A549 (cell line): ENCODE data around the gene NR1D1. TPM values are rescaled to one million over a fixed set of nuclear protein-coding genes. Genes with fewer than 3 reads are reported as not detected.

Experiments used
- ATAC-seq, 2 experiments: fragments of 200-7000 bp in 1 of 2; fragments of >200 bp in 1 of 2; cut with Nextera tagmentation in 1 of 2; cut with Tn5 transposase in 1 of 2; 3 replicates each; pipeline versions ENCODE4 v1.8.0 to v1.9.1; 2018 to 2020; ENCODE audit warnings: mild to moderate bottlenecking in 1 of 2, moderate library complexity in 1 of 2
- CTCF ChIA-PET: fragments of 300-600 bp; sonication (Branson Sonifier 250); formaldehyde crosslinking; extraction: SDS; loops from one replicate; lab custom pipeline; 2021; ENCODE audit warnings: antibody characterized with exemption, inconsistent platforms; lab: Yijun Ruan, JAX
- POLR2A ChIA-PET: fragments of 350-600 bp; formaldehyde crosslinking; extraction: SDS; loops from one replicate; lab custom pipeline; 2021; ENCODE audit warnings: antibody characterized with exemption, inconsistent platforms; lab: Yijun Ruan, JAX
- DNase-seq, 2 experiments: peaks; one replicate each; pipeline versions ENCODE4 v3.0.0 to v3.0.0-alpha.2; 2011 to 2016; ENCODE audit warnings: low read depth in 1 of 2, low spot score in 1 of 2
- FAIRE-seq: peaks from 2 replicates; lab custom pipeline; 2011; peaks lifted over from hg19 to GRCh38; lab: Jason Lieb, UNC
- H3K27ac ChIP-seq, 2 experiments: fragments of >200 bp; sonication (Bioruptor Twin); formaldehyde crosslinking; 3 replicates each; pipeline ENCODE4 v1.5.1; 2016 to 2017
- H3K4me1 ChIP-seq: fragments of >200 bp; sonication (Bioruptor Twin); formaldehyde crosslinking; 3 replicates; pipeline ENCODE4 v1.6.1; 2016
- H3K4me2 ChIP-seq: fragments of >200 bp; sonication (Bioruptor Twin); formaldehyde crosslinking; 3 replicates; pipeline ENCODE4 v1.6.1; 2016
- H3K4me3 ChIP-seq: fragments of >200 bp; sonication (Bioruptor Twin); formaldehyde crosslinking; 3 replicates; pipeline ENCODE4 v1.5.1; 2016
- H3K9me3 ChIP-seq: fragments of >200 bp; sonication (Bioruptor Twin); formaldehyde crosslinking; 3 replicates; pipeline ENCODE4 v1.6.1; 2016
- ATOH8 ChIP-seq: fragments of 250-450 bp; sonication (Bioruptor Pico); IDR thresholded peaks from 2 replicates; pipeline ENCODE4 v1.5.0; 2020; ENCODE audit warnings: low read depth, mild to moderate bottlenecking, moderate library complexity
- BCL3 ChIP-seq: fragments of >200 bp; sonication (Bioruptor Twin); formaldehyde crosslinking; IDR thresholded peaks from 3 replicates; pipeline ENCODE4 v1.6.1; 2016
- BHLHE40 ChIP-seq: IDR thresholded peaks from 2 replicates; pipeline ENCODE4 v1.6.1; 2012; ENCODE audit warnings: low read depth, low read length, inconsistent platforms
- CBX2 ChIP-seq: fragments of 200-600 bp; sonication (generic); IDR thresholded peaks from 2 replicates; pipeline ENCODE4 v1.6.1; 2016; ENCODE audit warnings: low read depth, mild to moderate bottlenecking, borderline replicate concordance
- CBX8 ChIP-seq: fragments of 200-600 bp; sonication (generic); IDR thresholded peaks from 2 replicates; pipeline ENCODE4 v1.6.1; 2016
- CHD4 ChIP-seq: fragments of 200-600 bp; sonication (generic); IDR thresholded peaks from 2 replicates; pipeline ENCODE4 v1.6.1; 2016; ENCODE audit warnings: antibody characterized with exemption, mild to moderate bottlenecking, borderline replicate concordance
- EHF ChIP-seq: fragments of 250-450 bp; sonication (Bioruptor Pico); IDR thresholded peaks from 2 replicates; pipeline ENCODE4 v1.5.0; 2020; ENCODE audit warnings: mild to moderate bottlenecking
- ELK1 ChIP-seq: fragments of 150-350 bp; IDR thresholded peaks from 2 replicates; pipeline ENCODE4 v1.6.1; 2014; ENCODE audit warnings: low read depth, mild to moderate bottlenecking, low read length
- EP300 ChIP-seq, 2 experiments: fragments of >200 bp; sonication (Bioruptor Twin); formaldehyde crosslinking; IDR thresholded peaks; 2 replicates in 1 of 2; 3 replicates in 1 of 2; pipeline ENCODE4 v1.6.1; 2016 to 2017
- FOSB ChIP-seq: fragments of 250-450 bp; sonication (Bioruptor Pico); IDR thresholded peaks from 2 replicates; pipeline ENCODE4 v1.5.0; 2020; ENCODE audit warnings: mild to moderate bottlenecking, moderate library complexity
- FOSL2 ChIP-seq, 2 experiments: fragments of 450-650 bp in 1 of 2; fragments of >200 bp in 1 of 2; sonication (Bioruptor Twin) in 1 of 2; formaldehyde crosslinking; IDR thresholded peaks; 2 replicates each; pipeline versions ENCODE4 v1.5.0 to v1.6.1; 2016 to 2020; ENCODE audit warnings: mild to moderate bottlenecking in 1 of 2, moderate library complexity in 1 of 2
- FOXS1 ChIP-seq: fragments of 250-450 bp; sonication (Bioruptor Pico); IDR thresholded peaks from 2 replicates; pipeline ENCODE4 v1.5.0; 2020; ENCODE audit warnings: mild to moderate bottlenecking, moderate library complexity
- HEYL ChIP-seq: fragments of 250-450 bp; sonication (Bioruptor Pico); IDR thresholded peaks from 2 replicates; pipeline ENCODE4 v1.8.0; 2021; ENCODE audit warnings: mild to moderate bottlenecking, moderate library complexity
- HOXB13 ChIP-seq: fragments of 250-450 bp; sonication (Bioruptor Pico); IDR thresholded peaks from 2 replicates; pipeline ENCODE4 v1.5.0; 2020; ENCODE audit warnings: low read depth, mild to moderate bottlenecking, moderate library complexity
- HOXB5 ChIP-seq: fragments of 250-450 bp; sonication (Bioruptor Pico); IDR thresholded peaks from 2 replicates; pipeline ENCODE4 v1.5.0; 2020; ENCODE audit warnings: mild to moderate bottlenecking, moderate library complexity
- MAFK ChIP-seq: fragments of 450-650 bp; IDR thresholded peaks from 2 replicates; pipeline ENCODE4 v1.6.1; 2014; ENCODE audit not compliant: partially characterized antibody
- MAZ ChIP-seq: fragments of 150-350 bp; IDR thresholded peaks from 2 replicates; pipeline ENCODE4 v1.6.1; 2014; ENCODE audit warnings: antibody characterized with exemption, low read depth, low read length, borderline replicate concordance
- MYC ChIP-seq: IDR thresholded peaks from 2 replicates; pipeline ENCODE4 v1.6.1; 2012; ENCODE audit warnings: mild to moderate bottlenecking, inconsistent platforms, low read length, improper control_type of control experiment, borderline replicate concordance
- NPAS2 ChIP-seq: fragments of 250-450 bp; sonication (Bioruptor Pico); IDR thresholded peaks from 2 replicates; pipeline ENCODE4 v1.8.0; 2022; ENCODE audit warnings: mild to moderate bottlenecking, moderate library complexity, borderline replicate concordance
- NR3C1 ChIP-seq: fragments of >200 bp; sonication (Bioruptor Twin); formaldehyde crosslinking; IDR thresholded peaks from 3 replicates; pipeline ENCODE4 v1.6.1; 2017
- REST ChIP-seq: fragments of 200-600 bp; sonication (generic); IDR thresholded peaks from 2 replicates; pipeline ENCODE4 v1.6.1; 2016; ENCODE audit warnings: antibody characterized with exemption, mild to moderate bottlenecking, moderate library complexity
- ZFP36 ChIP-seq: fragments of 450-650 bp; IDR thresholded peaks from 2 replicates; pipeline ENCODE4 v1.6.1; 2014; ENCODE audit warnings: borderline replicate concordance; ENCODE audit not compliant: partially characterized antibody
- ZNF302 ChIP-seq: fragments of 250-450 bp; sonication (Bioruptor Pico); IDR thresholded peaks from 2 replicates; pipeline ENCODE4 v1.9.0; 2021; ENCODE audit warnings: inconsistent platforms, mild to moderate bottlenecking, moderate library complexity
- ZSCAN20 ChIP-seq: fragments of 250-450 bp; sonication (Bioruptor Pico); IDR thresholded peaks from 2 replicates; pipeline ENCODE4 v1.8.0; 2022; ENCODE audit warnings: mild to moderate bottlenecking, moderate library complexity
- WGBS: methylation state at CpG from one replicate; pipeline ENCODE4 v1.1.6; 2017; ENCODE audit errors: missing lambda C conversion rate; 5-methylcytosine and 5-hydroxymethylcytosine counted together
- polyA plus RNA-seq, 4 experiments: library from polyadenylated mRNA; depleted of rRNA in 3 of 4; stranded (reverse); fragments of >200 nt; fragmentation: RNase III in 1 of 4; extraction: RNeasy Plus Mini Kit Qiagen cat#74134 plus additional on column Dnase treatment in 1 of 4; gene quantifications; 2 replicates in 3 of 4; 3 replicates in 1 of 4; pipeline ENCODE4 v1.2.3, GENCODE V29; 2011 to 2017

Gene NR1D1
- polyA plus RNA-seq, 2 of the 4 experiments (the other 2 are of a cell fraction) = 1.2 to 4.4 TPM

- WGBS = 87% methylated on average over 6 of the region's 6 CpGs
- DNase-seq (no peak), ATAC-seq (peak in 1 of 2 experiments; percentile 0; a peak in 1 of 6 replicates), FAIRE-seq (no peak)
- CTCF ChIA-PET = interaction anchor here (0.6 to 34.4 kb wide), 42 partner anchors 3 to 1130 kb away, joined by 3 to 919 read pairs (median 6); partner anchors contain the start of genes CSF3, MED24, NR1D1 and PSMD3
- Histone ChIP-seq H3K9me3 (no peaks in the 10 kb centered on the region), H3K27ac (peak overlapping the region; percentile 95), H3K4me1 (peaks cover 64% of the 10 kb centered on the region), H3K4me3 (no peak overlapping the region), H3K4me2 (peak overlapping the region; percentile 64)
- TF ChIP-seq MYC (no peak), FOXS1 (CRISPR knock-in tag) (no peak), HOXB13 (CRISPR knock-in tag) (no peak), MAZ (no peak)
- POLR2A ChIA-PET = interaction anchor here (0.6 to 1.2 kb wide), 4 partner anchors 12 to 34 kb away, joined by 3 to 5 read pairs (median 4); partner anchors contain the start of gene NR1D1
Observed at GRCh38 chr17:40074871-40075200, 25.6 kb downstream of the NR1D1 start.

- FAIRE-seq (no peak), ATAC-seq (no peak)
- POLR2A ChIA-PET = no interaction called here
- TF ChIP-seq HEYL (CRISPR knock-in tag) = no peak
- TF ChIP-seq CBX8 = no peak
- no peak for TF ChIP-seq FOXS1 (CRISPR knock-in tag)
- no peak for TF ChIP-seq ZNF302
- TF ChIP-seq HOXB5 = no peak
- no peak for TF ChIP-seq FOSB (CRISPR knock-in tag)
- TF ChIP-seq CBX2 = no peak
- TF ChIP-seq MAZ = no peak
- TF ChIP-seq EP300 (IDR thresholded peaks at IDR 0.05) = no peak
- TF ChIP-seq MAFK = no peak
- TF ChIP-seq EHF (CRISPR knock-in tag) = no peak
- no peak for TF ChIP-seq CHD4
- no peak for TF ChIP-seq HOXB13 (CRISPR knock-in tag)
- TF ChIP-seq ATOH8 (CRISPR knock-in tag) = no peak
- no peak for TF ChIP-seq NPAS2
- TF ChIP-seq ZFP36 = no peak
- no peak for TF ChIP-seq MYC
- no peak for TF ChIP-seq ZSCAN20 (CRISPR knock-in tag)
- no peak for TF ChIP-seq BHLHE40
- no peak for TF ChIP-seq BCL3
- TF ChIP-seq, all 56 proteins: peak for 0
- no peak overlapping the region for H3K4me3 ChIP-seq
- WGBS = 84% methylated on average over 3 of the region's 8 CpGs
- H3K4me1 ChIP-seq = peaks cover 71% of the 10 kb centered on the region
- peak overlapping the region; percentile 95; a peak in 5 of 6 replicates for H3K27ac ChIP-seq
- H3K9me3 ChIP-seq = no peaks in the 10 kb centered on the region
- CTCF ChIA-PET = interaction anchor here (0.8 to 34.4 kb wide), 15 partner anchors 3 to 219 kb away, joined by 3 to 919 read pairs (median 21); partner anchors contain the start of genes CSF3, MED24, NR1D1 and PSMD3
- H3K4me2 ChIP-seq = peak overlapping the region; percentile 93; the same call in 1 of the 3 replicates
- DNase-seq = no peak
Observed at GRCh38 chr17:40074175-40074512, 26.2 kb downstream of the NR1D1 start.

- 89% methylated on average over 7 of the region's 7 CpGs for WGBS
- no peak overlapping the region for H3K4me3 ChIP-seq
- FAIRE-seq (no peak), DNase-seq (no peak), ATAC-seq (no peak)
- TF ChIP-seq REST (no peak), NPAS2 (no peak), FOSB (CRISPR knock-in tag) (no peak), NR3C1 (no peak), FOSL2 (IDR thresholded peaks at IDR 0.05) (no peak), FOSL2 (CRISPR knock-in tag; IDR thresholded peaks at IDR 0.05) (no peak), ELK1 (no peak)
- ChIA-PET CTCF (interaction anchor here (0.8 to 34.4 kb wide), 12 partner anchors 4 to 116 kb away, joined by 3 to 919 read pairs (median 74); partner anchors contain the start of genes CSF3, MED24, NR1D1 and PSMD3), POLR2A (no interaction called here)
- no peaks in the 10 kb centered on the region for H3K9me3 ChIP-seq
- H3K4me2 ChIP-seq = peak overlapping the region; percentile 93
- H3K4me1 ChIP-seq = peaks cover 76% of the 10 kb centered on the region
- H3K27ac ChIP-seq = peak overlapping the region; percentile 95
Observed at GRCh38 chr17:40073454-40074174, 26.8 kb downstream of the NR1D1 start.
